ENCODE measurements around the gene WDR88.
A peak's percentile ranks its signal among the peaks of the same experiment; 100 is the strongest.

GRCh38 chr19:33143897-33144405 is 12.0 kb downstream of the WDR88 start:
- TF ChIP-seq RELA (CRISPR knock-in tag; IDR thresholded peaks at IDR 0.05; ENCODE audit: borderline replicate concordance) (no peak), CTCF (IDR thresholded peaks at IDR 0.05) (peak; percentile 77), USF1 (CRISPR knock-in tag; IDR thresholded peaks at IDR 0.05) (no peak), MAX (CRISPR knock-in tag; IDR thresholded peaks at IDR 0.05) (no peak), JAZF1 (CRISPR knock-in tag; IDR thresholded peaks at IDR 0.05) (no peak), NR2C2 (CRISPR knock-in tag; IDR thresholded peaks at IDR 0.05) (no peak), ATF3 (CRISPR knock-in tag; conservative IDR thresholded peaks at IDR 0.05) (no peak), ARID4B (CRISPR knock-in tag; IDR thresholded peaks at IDR 0.05; ENCODE audit: borderline replicate concordance) (no peak), NFYB (CRISPR knock-in tag; conservative IDR thresholded peaks at IDR 0.05; ENCODE audit: low read depth) (no peak), OVOL2 (CRISPR knock-in tag; IDR thresholded peaks at IDR 0.05; ENCODE audit: borderline replicate concordance) (no peak), ZBTB21 (CRISPR knock-in tag; IDR thresholded peaks at IDR 0.05; ENCODE audit: borderline replicate concordance) (no peak)

All from WTC11 (cell line).